ENCODE data around the gene R3HDM2. TPM values are rescaled to one million over a fixed set of nuclear protein-coding genes. Genes with fewer than 3 reads are reported as not detected.
A peak's percentile ranks its signal among the peaks of the same experiment; 100 is the strongest.
"Not testable (repeated sequence)": the region's sequence is repeated elsewhere in the genome, so short reads cannot be mapped to it uniquely, and the experiment has no call there.

The R3HDM2 gene
- total RNA-seq, 1 experiment from 2014 or later, result 22.8 TPM

- in situ Hi-C loops (cut with HindIII; ENCODE audit: low pct_unique_long_range_greater_than_20kb, low sequenced_read_pairs), result no loop called here
Observed at GRCh38 chr12:57435293-57435692, 4.5 kb upstream of the R3HDM2 start.

GRCh38 chr12:57434517-57435223 lies 3.8 kb upstream of the R3HDM2 start, which contains the start of gene INHBC:
INHBC (plus strand) TSS chr12:57434784; CDS start chr12:57434887, 103 bp downstream.
- in situ Hi-C loops (cut with HindIII; ENCODE audit: low pct_unique_long_range_greater_than_20kb, low sequenced_read_pairs), result no loop called here
- DNase-seq (ENCODE audit: low read depth), result no peak

More at GRCh38 chr12:57435293-57435692, 4.5 kb upstream of the R3HDM2 start:
- no peak for DNase-seq (ENCODE audit: low read depth)

- in situ Hi-C loops (cut with HindIII; ENCODE audit: low pct_unique_long_range_greater_than_20kb, low sequenced_read_pairs), result no loop called here
- DNase-seq (ENCODE audit: low read depth), result no peak
Observed at GRCh38 chr12:57433370-57433769, 2.5 kb upstream of the R3HDM2 start.

GRCh38 chr12:57431654-57432188 lies 878 bp upstream of the R3HDM2 start:
- in situ Hi-C loops (cut with HindIII; ENCODE audit: low pct_unique_long_range_greater_than_20kb, low sequenced_read_pairs), result no loop called here
- no peak for DNase-seq (ENCODE audit: low read depth)

- in situ Hi-C loops (cut with HindIII; ENCODE audit: low pct_unique_long_range_greater_than_20kb, low sequenced_read_pairs), result no loop called here
- peak; percentile 54 for DNase-seq (ENCODE audit: low read depth)
Observed at GRCh38 chr12:57430112-57430930, 522 bp downstream of the R3HDM2 start.

- in situ Hi-C loops (cut with HindIII; ENCODE audit: low pct_unique_long_range_greater_than_20kb, low sequenced_read_pairs), result no loop called here
- no peak for DNase-seq (ENCODE audit: low read depth)
Observed at GRCh38 chr12:57429473-57430111, 1.3 kb downstream of the R3HDM2 start.

GRCh38 chr12:57428965-57429364 lies 1.9 kb downstream of the R3HDM2 start:
- in situ Hi-C loops (cut with HindIII; ENCODE audit: low pct_unique_long_range_greater_than_20kb, low sequenced_read_pairs), result no loop called here
- DNase-seq (ENCODE audit: low read depth), result no peak

- in situ Hi-C loops (cut with HindIII; ENCODE audit: low pct_unique_long_range_greater_than_20kb, low sequenced_read_pairs); DNase-seq (ENCODE audit: low read depth): not testable (repeated sequence)
Observed at GRCh38 chr12:57426948-57427347, 3.9 kb downstream of the R3HDM2 start.

GRCh38 chr12:57420482-57420881 lies 10.4 kb downstream of the R3HDM2 start:
- DNase-seq (ENCODE audit: low read depth), result no peak
- in situ Hi-C loops (cut with HindIII; ENCODE audit: low pct_unique_long_range_greater_than_20kb, low sequenced_read_pairs), result no loop called here

- in situ Hi-C loops (cut with HindIII; ENCODE audit: low pct_unique_long_range_greater_than_20kb, low sequenced_read_pairs), result no loop called here
- no peak for DNase-seq (ENCODE audit: low read depth)
Observed at GRCh38 chr12:57419495-57419894, 11.3 kb downstream of the R3HDM2 start.

GRCh38 chr12:57418255-57418654 lies 12.6 kb downstream of the R3HDM2 start:
- DNase-seq (ENCODE audit: low read depth), result no peak
- in situ Hi-C loops (cut with HindIII; ENCODE audit: low pct_unique_long_range_greater_than_20kb, low sequenced_read_pairs), result no loop called here

- DNase-seq (ENCODE audit: low read depth), result no peak
- in situ Hi-C loops (cut with HindIII; ENCODE audit: low pct_unique_long_range_greater_than_20kb, low sequenced_read_pairs), result no loop called here
Observed at GRCh38 chr12:57416039-57416996, 14.5 kb downstream of the R3HDM2 start.

- in situ Hi-C loops (cut with HindIII; ENCODE audit: low pct_unique_long_range_greater_than_20kb, low sequenced_read_pairs), result no loop called here
- no peak for DNase-seq (ENCODE audit: low read depth)
Observed at GRCh38 chr12:57415088-57415487, 15.8 kb downstream of the R3HDM2 start.

- in situ Hi-C loops (cut with HindIII; ENCODE audit: low pct_unique_long_range_greater_than_20kb, low sequenced_read_pairs); DNase-seq (ENCODE audit: low read depth): not testable (repeated sequence)
Observed at GRCh38 chr12:57414160-57414559, 16.7 kb downstream of the R3HDM2 start.

GRCh38 chr12:57410534-57410933 lies 20.3 kb downstream of the R3HDM2 start:
- in situ Hi-C loops (cut with HindIII; ENCODE audit: low pct_unique_long_range_greater_than_20kb, low sequenced_read_pairs), result no loop called here
- no peak for DNase-seq (ENCODE audit: low read depth)

- in situ Hi-C loops (cut with HindIII; ENCODE audit: low pct_unique_long_range_greater_than_20kb, low sequenced_read_pairs), result no loop called here
- DNase-seq (ENCODE audit: low read depth), result no peak
Observed at GRCh38 chr12:57404966-57405640, 25.7 kb downstream of the R3HDM2 start.

GRCh38 chr12:57402156-57402555 lies 28.7 kb downstream of the R3HDM2 start:
- in situ Hi-C loops (cut with HindIII; ENCODE audit: low pct_unique_long_range_greater_than_20kb, low sequenced_read_pairs); DNase-seq (ENCODE audit: low read depth): not testable (repeated sequence)

All from Caki2 (cell line).